ENCODE measurements around the gene DYSF. TPM values are rescaled to one million over a fixed set of nuclear protein-coding genes. Genes with fewer than 3 reads are reported as not detected.
A peak's percentile ranks its signal among the peaks of the same experiment; 100 is the strongest.

The DYSF gene
- total RNA-seq, 4 donors from 2014 or later = 2.8 to 14.9 (median 4.0) TPM

DNA sequence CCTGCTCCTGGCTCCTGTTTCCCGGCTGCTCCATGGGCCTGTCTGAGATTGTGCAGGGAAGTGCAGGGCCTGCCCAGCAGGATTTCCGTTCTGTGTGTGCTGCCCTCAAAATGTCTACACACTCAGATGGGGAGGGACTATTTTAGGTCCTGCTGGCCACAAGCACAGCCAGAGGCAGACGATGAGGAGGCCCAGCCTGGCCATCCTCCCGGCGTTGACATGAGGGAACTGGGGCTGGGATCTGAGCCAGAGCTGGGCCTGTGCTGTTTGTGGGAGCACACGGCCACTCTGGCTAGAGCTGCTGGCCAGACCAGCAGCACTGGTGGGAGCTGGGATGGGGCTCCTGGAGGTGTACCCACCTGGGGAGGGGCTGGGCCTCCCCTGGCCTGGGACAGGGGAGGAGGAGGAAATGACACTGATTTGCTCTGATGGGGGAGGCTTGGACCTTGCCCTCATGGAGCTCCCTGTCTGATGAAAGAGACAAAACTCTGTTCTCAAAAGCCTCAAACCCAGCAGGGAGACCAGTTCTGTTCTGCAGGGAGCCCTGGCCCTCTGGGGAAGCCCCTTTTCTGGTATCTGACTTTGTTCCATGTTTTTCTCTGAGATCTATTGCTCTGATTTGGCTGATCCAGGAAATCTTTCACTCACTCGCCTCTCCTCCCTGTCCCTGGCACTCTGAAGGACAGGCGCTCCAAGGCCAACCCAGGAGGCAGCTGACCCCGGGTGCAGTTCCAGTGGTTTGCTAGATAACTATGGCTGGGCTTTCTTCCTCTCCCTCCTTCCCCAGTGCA, 161.8 kb downstream of the DYSF start:
- Histone ChIP-seq H3K4me3 (no peak overlapping the region), H3K27me3 (no peaks in the 10 kb centered on the region), H3K9me3 (no peaks in the 10 kb centered on the region), H3K4me1 (peaks cover 0 to 8% (median 0%) of the 10 kb centered on the region in 4 donors), H3K27ac (peak overlapping the region; percentile 38 to 52 (median 45)), H3K36me3 (no peaks in the 10 kb centered on the region)
- DNase-seq = peak in 2 of 3 donors; percentile 48 to 52
- TF ChIP-seq CTCF (IDR thresholded peaks at IDR 0.05) (no peak), POLR2A (IDR thresholded peaks at IDR 0.05) (no peak)

DNA sequence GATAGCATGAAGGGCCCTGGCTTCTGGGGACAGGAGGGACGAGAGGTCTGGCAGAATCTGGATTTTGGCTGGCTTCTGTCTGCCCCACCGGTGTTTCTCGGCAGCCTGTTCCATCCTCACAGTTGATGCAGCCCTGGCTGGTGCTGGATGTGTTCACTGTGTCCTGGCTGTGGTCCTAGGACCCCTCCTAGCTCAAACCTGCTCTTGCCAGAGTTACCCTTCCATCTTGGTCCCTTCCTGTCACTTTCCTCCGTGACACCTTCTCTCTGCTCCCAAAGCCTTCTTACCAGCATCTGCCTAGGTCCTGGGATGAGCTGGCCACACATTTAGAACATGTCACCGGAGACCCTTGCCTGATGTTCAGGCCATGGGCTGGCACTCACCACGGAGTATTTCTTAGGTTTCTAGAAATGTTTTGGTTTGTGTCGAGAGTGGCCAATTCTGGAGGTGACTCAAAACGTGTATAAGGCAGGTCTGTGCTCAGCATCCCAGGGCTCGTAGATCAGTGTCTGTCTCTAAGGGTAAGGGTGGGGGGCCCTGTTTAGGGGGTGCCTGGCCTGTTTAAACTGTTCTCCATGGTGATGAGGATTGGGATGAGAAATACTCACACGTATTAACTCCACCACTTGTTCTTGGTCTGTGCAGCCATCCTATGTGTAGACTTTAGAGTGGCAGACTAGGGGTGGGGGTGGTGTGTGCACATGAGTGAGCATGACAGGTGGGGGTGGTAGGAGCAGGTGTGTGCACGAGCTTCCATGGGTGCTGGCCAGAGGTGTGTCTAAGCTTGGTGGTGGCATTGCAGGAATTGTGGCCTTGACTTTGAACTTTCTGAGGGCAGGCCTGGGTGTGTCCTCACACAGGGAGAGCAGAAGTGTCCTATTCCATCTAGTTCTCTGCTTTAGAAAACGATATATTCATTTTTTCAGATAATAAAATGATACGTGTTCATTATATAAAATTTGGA, 162.7 kb downstream of the DYSF start:
- Histone ChIP-seq H3K27ac (peak overlapping the region in 3 of 4 donors; percentile 39 to 52 (median 51)), H3K27me3 (no peaks in the 10 kb centered on the region), H3K36me3 (no peaks in the 10 kb centered on the region), H3K4me1 (peaks cover 0 to 8% (median 0%) of the 10 kb centered on the region in 4 donors), H3K9me3 (no peaks in the 10 kb centered on the region), H3K4me3 (no peak overlapping the region)
- DNase-seq = peak in 2 of 3 donors; percentile 38 to 41
- no peak for TF ChIP-seq POLR2A (IDR thresholded peaks at IDR 0.05)

- TF ChIP-seq CTCF (IDR thresholded peaks at IDR 0.05) = no peak
- Histone ChIP-seq H3K27ac (no peak overlapping the region), H3K36me3 (no peaks in the 10 kb centered on the region), H3K4me3 (no peak overlapping the region), H3K27me3 (no peaks in the 10 kb centered on the region), H3K4me1 (peaks cover 0 to 8% (median 0%) of the 10 kb centered on the region in 4 donors), H3K9me3 (no peaks in the 10 kb centered on the region)
- DNase-seq = peak in 1 of 3 donors; percentile 36
These were observed 163.9 kb downstream of the DYSF start for GRCh38 chr2:71617266-71617665.

GRCh38 chr2:71618327-71619113, 165.2 kb downstream of the DYSF start:
- H3K27me3 ChIP-seq = no peaks in the 10 kb centered on the region
- H3K27ac ChIP-seq = no peak overlapping the region
- DNase-seq = peak in 2 of 3 donors; percentile 34 to 36
- H3K36me3 ChIP-seq = no peaks in the 10 kb centered on the region
- TF ChIP-seq CTCF (IDR thresholded peaks at IDR 0.05) (no peak), POLR2A (IDR thresholded peaks at IDR 0.05) (no peak)
- peaks cover 0 to 8% (median 0%) of the 10 kb centered on the region in 4 donors for H3K4me1 ChIP-seq
- H3K9me3 ChIP-seq = no peaks in the 10 kb centered on the region
- no peak overlapping the region for H3K4me3 ChIP-seq

DNA sequence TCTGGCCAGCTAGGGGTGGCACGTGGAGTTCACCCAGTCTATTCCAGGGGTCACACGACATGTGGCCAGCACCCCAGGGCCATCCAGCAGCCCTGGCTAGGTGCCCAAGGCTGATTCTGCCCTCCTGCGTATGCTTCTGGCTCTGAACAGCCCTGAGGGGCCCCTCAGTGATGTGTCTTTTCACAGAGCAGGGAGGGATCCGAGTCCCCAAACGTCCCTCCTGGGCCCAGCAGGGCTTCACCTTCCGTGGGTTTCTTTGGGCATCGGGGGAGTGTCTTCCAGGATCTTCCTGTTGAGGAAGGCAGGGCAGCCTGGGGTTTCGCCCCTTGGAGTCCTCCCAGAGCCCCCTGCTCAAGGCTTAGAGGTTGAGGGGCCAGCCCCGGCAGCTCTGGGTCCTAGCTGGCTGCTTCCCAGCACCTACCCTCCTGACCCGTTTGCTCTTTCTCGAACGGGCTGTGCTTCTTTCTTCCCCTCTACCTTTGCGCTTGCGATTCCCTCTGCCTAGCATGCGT, 165.9 kb downstream of the DYSF start:
- peaks cover 0 to 8% (median 0%) of the 10 kb centered on the region in 4 donors for H3K4me1 ChIP-seq
- DNase-seq = peak in 2 of 3 donors; percentile 40 to 43
- no peaks in the 10 kb centered on the region for H3K27me3 ChIP-seq
- no peak overlapping the region for H3K4me3 ChIP-seq
- TF ChIP-seq POLR2A (IDR thresholded peaks at IDR 0.05) = no peak
- no peak for TF ChIP-seq CTCF (IDR thresholded peaks at IDR 0.05)
- no peaks in the 10 kb centered on the region for H3K9me3 ChIP-seq
- no peak overlapping the region for H3K27ac ChIP-seq
- H3K36me3 ChIP-seq = no peaks in the 10 kb centered on the region

Data from Peyer's patch (tissue), 4 donors.